OCI-M2 (cell line): ENCODE data around the gene ETV6.

Experiments used
- DNase-seq: peaks from one replicate; lab custom pipeline; 2025; ENCODE audit not compliant: unreplicated experiment; lab: John Stamatoyannopoulos, UW

Gene ETV6

DNA sequence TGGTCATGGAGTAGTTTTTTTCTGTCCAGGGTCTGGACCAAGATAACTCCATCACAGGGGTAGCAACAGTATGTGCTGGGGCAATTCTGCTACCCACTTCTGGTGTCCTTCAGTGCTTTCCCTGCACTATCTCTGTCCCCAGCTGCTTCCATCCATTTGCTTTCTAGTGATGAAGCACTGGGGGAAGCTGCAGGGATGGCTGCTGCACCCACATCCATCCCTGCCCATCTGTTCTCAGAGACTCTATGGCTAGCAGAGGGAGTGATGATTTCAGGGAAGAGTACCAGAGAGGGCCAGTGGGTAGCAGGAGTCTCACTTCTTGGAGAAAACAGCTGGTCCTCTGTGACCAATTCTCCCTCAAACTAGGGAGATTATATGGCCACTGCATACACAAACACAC lies 44.1 kb downstream of the ETV6 start:
- DNase-seq = no peak

DNA sequence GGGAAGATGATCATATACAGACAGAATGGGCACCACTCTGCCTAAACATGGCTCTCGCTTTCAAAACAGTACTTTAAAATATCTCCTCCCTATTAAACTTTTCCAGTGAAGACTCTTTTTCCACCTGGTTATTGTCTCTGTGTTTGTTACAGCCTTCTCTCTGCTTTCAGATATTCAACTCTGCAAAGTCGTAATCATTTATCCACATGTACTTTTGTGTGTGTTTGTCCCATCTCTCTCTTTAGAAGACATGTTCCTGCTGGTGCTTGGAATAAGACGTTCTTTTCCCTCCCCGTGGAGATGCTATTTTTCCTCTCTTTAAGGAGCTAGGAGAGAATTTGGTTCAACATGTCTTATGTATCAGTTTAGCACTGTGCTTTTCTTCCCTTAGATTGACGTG lies 45.1 kb downstream of the ETV6 start:
- DNase-seq = no peak

DNA sequence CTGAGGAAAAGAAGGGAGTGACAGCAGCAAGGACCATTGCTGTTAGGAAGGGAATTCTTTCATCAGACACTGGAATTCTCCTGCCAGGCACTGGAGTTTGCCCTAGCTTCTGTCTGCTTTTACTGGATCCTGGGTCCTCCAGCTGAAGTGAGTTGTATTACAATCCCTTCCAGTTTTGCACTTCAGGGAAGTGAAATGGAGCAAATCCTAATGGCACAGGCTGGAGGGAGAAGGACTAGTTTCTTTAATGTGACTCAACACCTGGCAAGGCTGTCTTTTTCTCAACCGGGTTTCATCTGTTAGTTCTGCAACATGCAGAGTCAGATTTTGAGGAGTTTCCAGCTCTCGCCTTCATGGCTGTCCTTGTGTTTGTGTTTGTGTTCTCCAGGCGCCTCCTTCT lies 45.8 kb downstream of the ETV6 start:
- no peak for DNase-seq

DNA sequence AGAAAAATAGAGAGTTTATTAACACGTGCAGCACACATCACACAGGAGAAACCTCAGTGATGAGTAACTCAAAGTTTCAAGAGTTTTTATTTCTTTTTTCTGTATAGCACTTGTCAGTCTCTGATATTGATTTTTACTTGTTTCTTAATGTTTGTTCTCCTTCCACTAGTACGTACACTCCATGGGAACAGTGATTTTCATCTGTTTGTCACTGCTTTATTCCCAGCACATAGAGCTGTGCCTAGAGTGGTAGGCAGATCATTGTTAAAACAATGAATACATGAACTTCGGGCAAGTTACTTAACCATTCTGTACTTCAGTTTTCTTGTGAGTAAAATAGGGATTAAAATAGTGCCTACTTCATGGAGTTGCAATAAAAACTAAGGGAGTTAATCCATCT lies 46.6 kb downstream of the ETV6 start:
- DNase-seq = no peak

DNA sequence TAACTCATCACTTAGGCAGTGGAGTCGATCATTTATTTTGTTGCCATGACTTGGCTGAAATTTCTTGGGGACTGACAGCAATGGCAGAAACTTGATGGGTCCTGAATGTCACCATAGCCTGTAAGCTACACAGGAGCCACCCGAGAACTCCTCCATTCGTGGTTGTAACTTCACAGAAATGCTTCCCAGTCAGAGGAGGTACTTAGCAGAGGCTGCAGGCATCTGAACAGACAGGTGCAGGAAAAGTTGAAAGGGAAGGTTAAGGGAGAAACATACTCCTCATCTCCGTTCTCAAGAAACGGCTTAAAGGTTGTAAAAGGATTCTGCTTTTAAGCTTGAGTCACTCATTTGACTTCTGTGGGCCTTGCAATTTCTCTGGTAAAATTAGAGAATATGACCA lies 47.7 kb downstream of the ETV6 start:
- no peak for DNase-seq

DNA sequence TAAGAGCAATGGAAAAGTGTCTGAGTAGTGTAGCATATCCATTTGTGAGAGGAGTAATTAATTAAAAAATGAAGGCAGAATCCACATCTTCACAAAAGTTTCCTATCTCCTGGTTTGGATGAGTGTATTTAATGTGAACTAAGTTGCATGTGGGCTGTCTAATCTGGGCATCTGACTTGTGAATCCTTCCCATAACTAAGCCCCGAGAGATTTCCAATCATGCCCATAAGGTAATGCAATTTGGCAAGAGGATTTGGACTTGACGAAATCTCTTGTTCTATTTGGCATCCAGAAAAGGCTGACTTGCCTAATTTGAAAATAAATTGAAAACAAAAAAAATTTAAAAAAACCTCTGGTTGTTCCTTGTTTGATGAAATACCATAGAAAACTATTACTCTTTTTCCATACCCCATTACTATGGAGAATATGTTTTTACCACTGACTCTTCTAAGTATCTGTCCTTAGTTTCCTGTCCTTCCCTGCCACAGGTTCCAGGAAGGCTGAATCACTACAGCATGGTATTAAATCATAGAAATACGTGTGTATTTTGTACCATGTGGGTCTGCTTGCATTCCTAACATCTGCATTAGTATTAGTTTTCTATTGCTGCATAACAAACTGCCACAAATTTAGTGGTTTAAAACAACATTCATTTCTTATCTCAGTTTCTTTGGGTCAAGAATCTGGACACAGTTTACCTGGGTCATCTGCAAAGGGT lies 48.4 kb downstream of the ETV6 start:
- DNase-seq = no peak

DNA sequence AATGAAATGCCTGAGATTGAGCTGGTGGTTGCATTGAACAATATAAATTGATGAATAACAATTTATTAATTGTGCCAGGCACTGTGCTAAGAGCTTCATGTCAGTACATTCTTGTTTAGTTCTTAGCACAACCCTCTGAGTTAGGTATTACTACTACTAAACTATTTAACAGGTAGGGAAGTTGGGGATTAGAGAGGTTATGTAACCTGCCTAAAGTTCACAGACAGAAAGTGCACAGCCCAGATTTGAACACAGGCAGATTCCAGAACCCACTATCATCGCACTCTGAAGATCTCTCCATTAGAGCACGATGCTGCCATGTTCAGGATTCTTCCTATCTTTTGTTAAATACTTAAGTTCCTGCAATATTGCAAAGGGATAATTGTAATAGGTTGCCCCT lies 49.3 kb downstream of the ETV6 start:
- DNase-seq = no peak

DNA sequence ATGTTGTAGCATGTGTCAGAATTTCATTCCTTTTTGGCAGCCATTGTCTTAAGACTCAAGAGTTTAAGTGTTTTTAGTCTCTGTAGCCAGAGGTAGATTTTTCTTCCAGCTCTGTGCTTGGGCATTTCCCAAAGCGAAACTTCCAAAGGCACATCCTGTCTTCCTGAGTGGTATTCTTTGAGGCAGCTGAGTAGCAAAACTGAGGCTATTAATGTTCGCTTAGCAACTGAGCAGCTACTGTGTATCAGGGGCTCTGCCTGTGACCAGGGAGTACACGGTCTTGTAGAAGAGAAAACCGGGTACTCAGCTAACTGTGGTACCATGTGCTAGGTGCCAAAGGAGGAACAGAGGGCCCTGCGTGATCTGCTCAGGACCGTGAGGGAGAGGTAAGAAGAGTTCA lies 52.0 kb downstream of the ETV6 start:
- no peak for DNase-seq

DNA sequence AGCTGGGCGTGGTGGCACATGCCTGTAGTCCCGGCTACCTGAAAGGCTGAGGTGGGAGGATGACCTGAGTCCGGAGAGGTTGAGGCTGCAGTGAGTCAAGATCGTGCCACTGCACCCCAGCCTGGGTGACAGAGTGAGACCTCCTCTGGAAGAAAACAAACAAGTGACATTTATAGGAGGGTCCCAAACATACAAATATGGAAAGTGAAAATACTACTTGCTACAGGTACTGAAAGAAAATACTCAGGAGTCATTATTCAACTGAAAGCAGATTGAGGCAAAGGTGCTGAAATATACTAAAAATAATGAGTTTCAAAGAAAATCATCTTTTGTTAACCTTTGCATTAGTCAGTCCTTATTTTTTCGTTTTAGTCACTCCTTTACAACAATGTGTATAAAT lies 53.5 kb downstream of the ETV6 start:
- no peak for DNase-seq

DNA sequence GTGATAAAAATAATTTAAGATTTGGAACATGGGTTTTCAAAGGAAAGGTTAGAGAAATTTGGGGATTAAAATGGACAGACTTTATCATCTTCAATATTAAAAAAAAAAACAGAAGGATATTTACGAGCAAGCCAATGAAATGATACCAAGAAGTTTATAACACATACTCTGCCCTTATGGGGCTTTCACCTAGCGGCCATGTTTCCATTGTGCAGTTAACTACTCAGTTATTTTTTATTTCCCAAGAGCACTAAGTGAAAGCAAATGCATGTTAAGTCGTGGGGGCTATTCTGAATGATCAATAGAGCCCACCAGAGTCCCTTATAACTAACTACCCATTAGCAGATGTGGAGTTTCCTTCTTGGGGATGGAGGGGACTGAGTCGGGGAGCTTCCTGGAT lies 53.9 kb downstream of the ETV6 start:
- DNase-seq = no peak

DNA sequence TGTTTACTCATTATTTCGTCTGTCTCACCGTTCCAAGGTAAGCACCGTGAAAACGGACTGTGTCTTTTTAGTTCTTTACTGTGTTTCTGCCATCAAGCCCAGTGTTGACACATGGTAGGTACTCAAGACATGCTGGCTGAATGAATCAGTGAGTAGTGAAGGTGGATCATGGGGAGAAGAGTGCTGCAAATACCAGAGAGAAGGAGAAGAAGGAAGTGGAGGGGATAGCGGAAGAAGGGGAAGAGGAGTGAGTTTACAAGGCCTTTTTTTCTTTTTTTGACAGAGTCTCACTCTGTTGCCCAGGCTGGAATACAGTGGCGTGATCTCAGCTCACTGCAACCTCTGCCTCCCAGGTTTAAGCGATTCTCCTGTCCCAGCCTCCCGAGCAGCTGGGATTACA lies 54.6 kb downstream of the ETV6 start:
- DNase-seq = no peak

DNA sequence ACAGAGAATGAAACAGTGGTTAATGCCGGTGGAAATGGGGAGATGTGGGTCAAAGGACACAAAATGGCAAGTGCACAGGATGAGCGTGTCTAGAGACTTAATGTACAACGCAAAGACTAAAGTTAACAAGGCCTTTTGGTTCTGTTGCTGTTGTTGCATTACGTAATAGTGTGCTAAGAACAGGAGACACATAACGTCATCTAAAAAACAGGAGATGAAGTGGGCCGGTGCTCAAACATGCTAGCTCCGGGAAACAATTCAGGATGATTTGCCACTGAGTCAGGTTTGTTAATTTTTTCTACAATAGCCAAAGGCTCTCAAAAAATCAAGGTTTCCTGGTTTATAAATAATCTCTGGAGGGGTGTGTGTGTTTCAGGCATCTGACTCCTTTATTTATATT lies 55.5 kb downstream of the ETV6 start:
- no peak for DNase-seq

DNA sequence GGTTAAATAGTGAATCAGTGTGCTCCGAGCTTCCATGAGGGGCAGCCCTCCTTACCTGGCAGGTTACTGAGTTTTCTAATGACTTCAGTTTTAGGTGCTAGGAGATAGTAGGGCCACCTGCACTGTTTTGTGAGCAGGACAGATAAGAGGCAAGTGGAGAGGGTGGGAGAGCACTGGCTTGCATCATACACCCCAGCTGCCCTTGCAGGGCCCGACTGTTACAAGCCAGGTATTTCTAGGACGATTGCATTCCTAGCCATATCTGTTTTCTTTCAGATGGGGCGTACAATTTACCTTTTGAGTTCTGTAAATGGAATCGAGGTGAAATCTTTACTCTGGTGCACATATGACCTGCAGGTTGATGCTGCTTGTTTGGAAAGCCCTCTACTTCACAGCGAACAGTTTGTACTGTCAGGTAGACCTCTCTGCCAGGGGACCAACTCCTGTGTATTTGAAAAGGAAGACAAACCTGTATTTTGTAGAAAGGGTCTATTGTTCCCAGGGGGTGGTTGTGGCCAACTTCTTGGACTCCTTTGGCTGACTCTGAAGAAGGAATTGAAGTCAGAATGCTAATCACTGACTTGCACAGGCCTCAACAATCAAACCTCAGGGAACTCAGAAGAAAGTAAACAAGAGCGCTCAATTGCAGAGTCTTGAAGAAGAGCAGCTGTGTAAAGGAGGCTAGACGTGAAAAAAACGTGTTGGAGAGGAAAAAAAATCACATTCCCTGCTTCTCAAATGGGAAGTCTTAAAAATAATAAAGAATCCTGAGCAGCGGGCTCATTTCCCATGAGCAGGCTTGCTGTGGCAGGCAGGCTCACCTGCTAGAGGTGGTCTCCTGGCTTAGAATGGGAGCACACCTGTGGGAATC lies 57.3 kb downstream of the ETV6 start:
- DNase-seq = no peak

DNA sequence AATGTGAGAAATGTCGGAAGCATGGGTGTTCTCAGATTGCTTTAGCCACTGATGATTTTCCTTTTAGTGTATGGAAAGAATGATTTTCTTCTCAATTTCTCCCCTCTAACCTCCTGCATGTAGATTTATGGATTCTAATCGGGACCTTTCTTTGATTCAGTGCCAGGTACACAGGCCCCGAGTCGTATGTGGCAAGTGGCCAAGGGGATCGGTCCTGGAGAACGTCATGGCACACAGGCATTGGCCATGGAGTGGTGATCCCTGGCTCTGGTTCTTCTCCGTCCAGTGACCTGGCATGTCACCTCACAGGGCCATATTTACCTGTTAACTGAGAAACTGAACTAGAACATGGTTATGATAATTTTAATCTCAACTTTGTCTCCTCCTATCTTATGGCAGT lies 58.1 kb downstream of the ETV6 start:
- no peak for DNase-seq

DNA sequence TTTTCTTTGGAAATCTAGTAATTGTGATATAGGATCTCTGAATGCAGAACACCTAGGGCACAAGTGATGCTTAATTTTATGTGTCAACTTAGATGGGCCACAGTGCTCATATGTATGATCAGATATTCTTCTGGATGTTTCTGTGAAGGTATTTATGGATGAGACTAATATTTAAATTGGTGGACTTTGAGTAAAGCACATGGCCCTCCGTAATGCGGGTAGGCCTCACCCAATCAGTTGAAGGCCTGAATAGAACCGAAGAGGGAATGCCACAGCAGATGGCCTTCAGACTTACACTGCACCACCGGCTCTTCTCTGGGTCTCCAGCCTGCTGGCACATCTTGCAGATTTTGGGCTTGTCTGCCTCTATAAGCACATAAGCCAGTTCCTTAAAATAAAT lies 60.0 kb downstream of the ETV6 start:
- no peak for DNase-seq

DNA sequence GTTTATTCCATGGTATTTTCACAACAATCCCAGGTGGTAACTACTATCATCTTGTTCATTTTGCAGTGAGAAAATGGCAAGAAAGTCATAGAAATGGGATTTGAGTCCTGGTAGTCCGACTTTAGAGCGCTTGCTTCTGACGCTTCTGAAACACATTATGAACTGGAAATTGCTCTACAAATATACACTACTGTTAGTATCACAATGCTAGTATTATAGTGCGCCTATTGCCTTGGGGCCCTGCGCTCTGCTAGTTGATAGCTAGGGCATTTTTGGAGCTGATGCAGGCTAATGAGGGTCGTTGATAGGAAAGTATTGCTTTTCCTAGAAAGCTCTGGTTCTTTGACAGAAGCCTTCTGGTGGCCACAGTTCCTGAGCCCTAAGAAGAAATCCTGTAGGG lies 61.0 kb downstream of the ETV6 start:
- no peak for DNase-seq

DNA sequence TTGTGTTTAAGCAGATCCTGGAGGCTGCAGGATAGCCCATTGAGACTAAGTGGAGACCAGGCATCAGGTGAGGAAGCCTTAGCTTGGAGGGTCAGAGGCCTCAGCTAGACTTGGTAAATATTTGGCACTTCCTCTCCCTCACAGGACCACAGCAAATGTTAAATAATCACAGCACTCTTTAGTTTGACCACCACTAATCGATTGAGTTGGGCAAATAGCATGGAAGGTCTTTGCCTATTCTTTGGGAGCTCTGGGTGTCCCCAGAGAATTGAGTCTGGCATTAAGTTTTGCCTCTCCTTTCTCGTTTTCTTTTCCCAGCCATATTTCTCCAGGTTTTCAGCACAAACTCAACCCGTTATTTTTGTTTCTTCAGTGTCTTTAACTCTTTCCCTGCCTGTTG lies 61.4 kb downstream of the ETV6 start:
- no peak for DNase-seq

DNA sequence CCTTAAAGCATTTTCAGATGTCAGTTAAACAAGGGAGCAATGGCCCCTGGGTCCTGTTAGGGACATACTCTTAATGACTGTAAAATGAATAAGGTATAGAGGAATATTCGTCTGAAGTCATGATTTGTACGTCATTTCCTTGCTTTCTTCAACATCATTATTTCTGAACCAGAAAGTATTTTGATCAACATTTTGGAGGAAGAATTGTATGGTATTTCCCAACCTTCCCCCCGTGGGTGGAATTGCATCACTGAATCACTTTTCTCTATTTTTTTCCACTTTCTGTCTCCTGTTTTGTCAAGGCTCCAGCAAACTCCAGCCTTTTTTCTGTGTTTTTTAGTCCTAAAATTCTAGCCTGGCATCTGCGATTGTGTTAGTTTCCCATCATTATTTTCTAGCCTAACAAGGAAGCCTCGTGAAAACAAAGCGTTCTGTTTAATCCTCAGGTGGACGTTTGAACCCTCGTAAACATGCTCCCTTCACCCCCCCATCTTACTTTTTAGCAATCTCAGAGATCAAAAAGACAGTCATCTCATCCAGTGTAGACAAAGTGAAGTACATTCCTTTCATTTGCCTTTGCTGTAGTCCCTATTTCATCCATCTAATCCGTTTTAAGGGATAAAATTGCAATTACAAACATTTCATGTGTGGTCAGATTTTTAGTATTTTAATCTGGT lies 62.3 kb downstream of the ETV6 start:
- DNase-seq = no peak

DNA sequence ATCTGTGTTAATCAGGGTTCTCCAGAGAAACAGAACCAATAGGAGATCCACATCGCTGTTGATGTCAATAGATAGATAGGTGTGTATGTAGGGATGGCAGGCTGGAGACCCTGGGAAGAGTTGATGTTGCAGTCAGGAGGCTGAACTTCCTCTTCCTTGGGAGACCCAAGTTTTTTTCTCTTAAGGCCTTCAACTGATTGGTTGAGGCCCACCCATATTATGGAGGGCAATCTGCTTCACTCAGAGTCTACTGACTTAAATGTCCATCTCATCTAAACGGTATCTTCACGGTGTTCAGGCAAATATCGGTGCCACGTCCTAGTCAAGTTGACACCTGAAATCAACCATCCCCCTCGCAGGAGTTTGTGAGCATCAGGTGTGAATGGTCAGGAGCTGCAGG lies 63.0 kb downstream of the ETV6 start:
- no peak for DNase-seq

DNA sequence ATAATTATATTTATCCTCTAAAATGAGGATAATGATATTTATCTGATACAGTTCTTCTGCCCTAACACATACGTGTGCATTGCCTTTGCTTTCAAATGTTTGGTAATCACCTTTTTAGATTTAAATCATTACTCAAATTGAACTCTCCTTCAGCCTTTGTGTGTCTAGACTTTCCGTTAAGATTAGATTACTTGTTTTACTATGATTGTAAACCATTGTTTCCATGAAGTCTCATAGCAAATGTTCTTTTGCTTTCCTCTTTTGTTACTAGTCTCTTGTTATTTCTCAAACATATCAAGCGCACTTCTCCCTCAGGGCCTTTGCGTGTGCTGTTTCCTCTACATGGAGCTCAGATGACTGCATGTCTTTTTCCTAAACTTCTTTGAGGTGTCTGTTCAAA lies 63.7 kb downstream of the ETV6 start:
- no peak for DNase-seq

DNA sequence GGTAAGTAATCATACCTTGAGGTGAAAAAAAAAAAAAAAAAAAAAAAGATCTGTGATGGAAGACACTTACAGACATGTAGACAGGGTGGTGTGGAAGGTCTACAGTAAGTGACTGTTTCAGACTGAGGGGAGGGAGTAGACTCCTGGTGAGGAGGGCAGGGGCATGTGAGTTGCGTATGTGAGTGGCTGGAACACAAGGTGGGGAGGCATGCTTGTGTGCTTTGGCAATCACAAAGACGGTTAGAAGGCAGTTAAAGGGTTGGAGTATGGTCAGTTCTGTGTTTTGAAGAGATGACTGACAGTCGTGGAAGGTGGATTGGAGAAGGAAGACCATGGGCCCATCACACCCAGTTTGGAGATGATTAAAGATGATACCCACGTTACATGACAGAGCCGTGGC lies 65.2 kb downstream of the ETV6 start:
- DNase-seq = no peak

DNA sequence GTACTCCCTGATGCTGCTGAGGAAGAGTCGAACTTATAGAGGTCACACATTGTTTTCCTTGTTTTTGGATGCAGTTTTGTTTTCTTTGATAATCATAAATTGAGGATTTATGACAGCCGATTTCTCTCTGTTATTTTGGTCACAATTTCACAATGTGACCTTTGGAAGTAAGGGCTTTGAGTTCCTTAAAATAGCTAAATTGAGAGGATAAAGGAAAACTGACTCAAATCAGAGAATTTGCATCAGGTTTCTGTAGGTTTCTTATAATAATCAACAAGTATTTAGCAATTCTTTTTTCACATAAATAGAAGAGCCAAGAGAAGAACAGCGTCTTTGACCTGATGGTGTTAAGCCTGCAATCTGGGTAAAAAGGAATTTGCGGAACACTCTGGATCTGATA lies 66.1 kb downstream of the ETV6 start:
- no peak for DNase-seq
